ENCODE results near the gene NFATC2. TPM values are rescaled to one million over a fixed set of nuclear protein-coding genes. Genes with fewer than 3 reads are reported as not detected.
A peak's percentile ranks its signal among the peaks of the same experiment; 100 is the strongest.

NFATC2 gene
- total RNA-seq, 1 donor from 2014 or later, result 4.8 TPM

DNA sequence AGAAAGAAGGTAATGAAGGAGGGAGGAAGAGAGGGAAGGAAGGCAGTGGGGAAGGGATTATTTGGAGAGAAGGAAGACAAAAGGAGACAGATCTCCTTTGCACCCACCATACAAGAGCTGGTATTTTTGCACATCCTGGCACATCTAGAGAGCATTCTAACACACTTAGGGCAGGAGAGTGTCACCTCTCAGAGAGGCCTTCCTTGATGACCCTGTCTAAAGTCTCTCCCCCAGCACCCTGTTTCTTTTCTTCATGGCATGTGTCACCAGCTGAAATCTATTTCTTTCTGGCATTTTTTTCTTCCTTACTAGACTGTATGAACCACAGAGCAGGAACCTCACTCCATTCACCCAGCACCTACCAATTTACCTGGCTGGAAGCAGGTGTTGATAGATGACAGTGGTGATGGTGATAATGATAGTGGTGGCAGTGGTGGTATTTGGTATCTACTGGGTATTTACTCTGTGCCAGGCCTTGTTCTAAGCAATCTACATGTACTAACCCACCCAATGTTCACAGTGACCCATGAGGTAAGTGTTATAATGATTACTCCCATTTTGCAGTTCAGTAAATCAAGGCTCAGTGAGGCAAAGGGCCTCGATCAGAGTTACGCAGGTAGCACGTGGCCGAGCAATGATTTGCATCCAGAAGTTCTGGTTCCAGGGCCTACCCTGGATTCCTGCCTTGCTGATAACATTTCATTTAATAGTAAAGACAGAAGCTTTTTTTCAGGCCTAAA, 131.8 kb downstream of the NFATC2 start:
- peaks cover 3% of the 10 kb centered on the region for H3K9me3 Mint-ChIP-seq
- H3K27ac Mint-ChIP-seq, result no peak overlapping the region
- H3K4me1 Mint-ChIP-seq (ENCODE audit: unreplicated experiment), result no peaks in the 10 kb centered on the region
- H3K4me3 Mint-ChIP-seq, result no peak overlapping the region
- no peaks in the 10 kb centered on the region for H3K27me3 Mint-ChIP-seq
- peaks cover 7% of the 10 kb centered on the region for H3K36me3 Mint-ChIP-seq
- DNase-seq (ENCODE audit: extremely low spot score, unreplicated experiment), result no peak
- TF ChIP-seq, protein P1, sequence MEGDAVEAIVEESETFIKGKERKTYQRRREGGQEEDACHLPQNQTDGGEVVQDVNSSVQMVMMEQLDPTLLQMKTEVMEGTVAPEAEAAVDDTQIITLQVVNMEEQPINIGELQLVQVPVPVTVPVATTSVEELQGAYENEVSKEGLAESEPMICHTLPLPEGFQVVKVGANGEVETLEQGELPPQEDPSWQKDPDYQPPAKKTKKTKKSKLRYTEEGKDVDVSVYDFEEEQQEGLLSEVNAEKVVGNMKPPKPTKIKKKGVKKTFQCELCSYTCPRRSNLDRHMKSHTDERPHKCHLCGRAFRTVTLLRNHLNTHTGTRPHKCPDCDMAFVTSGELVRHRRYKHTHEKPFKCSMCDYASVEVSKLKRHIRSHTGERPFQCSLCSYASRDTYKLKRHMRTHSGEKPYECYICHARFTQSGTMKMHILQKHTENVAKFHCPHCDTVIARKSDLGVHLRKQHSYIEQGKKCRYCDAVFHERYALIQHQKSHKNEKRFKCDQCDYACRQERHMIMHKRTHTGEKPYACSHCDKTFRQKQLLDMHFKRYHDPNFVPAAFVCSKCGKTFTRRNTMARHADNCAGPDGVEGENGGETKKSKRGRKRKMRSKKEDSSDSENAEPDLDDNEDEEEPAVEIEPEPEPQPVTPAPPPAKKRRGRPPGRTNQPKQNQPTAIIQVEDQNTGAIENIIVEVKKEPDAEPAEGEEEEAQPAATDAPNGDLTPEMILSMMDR (conservative IDR thresholded peaks at IDR 0.05), result no peak

DNA sequence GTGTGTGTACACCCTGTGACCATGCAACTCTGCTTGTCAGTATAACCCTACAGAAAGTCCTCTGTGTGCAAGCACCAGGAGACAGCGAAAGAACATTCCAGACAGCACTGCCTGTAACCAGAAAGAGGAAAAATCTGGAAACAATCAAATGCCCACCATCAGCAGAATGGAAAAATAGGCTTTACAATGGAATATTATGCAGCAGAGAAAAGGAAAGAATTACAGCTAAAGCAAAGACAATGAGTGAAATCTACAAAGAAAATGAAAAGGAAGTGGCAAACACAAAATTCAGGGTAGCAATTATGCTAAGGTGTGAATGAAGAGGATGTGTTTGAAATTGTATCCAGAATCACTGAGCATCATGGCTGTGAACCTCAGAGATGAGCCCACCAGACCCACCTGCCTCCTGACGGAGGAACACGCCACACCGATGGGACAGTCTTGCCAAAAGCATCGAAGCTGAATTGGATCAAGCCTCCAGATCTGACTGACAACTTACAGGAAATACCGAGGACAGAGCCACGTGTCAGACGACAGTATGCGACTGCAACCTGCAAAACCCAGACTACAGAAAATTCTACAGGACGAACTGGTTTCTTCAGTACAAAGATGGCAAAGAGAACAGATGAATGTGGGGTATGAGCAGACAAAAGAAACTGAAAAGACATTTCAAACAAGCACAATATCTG, 133.2 kb downstream of the NFATC2 start:
- DNase-seq (ENCODE audit: extremely low spot score, unreplicated experiment), result no peak

DNA sequence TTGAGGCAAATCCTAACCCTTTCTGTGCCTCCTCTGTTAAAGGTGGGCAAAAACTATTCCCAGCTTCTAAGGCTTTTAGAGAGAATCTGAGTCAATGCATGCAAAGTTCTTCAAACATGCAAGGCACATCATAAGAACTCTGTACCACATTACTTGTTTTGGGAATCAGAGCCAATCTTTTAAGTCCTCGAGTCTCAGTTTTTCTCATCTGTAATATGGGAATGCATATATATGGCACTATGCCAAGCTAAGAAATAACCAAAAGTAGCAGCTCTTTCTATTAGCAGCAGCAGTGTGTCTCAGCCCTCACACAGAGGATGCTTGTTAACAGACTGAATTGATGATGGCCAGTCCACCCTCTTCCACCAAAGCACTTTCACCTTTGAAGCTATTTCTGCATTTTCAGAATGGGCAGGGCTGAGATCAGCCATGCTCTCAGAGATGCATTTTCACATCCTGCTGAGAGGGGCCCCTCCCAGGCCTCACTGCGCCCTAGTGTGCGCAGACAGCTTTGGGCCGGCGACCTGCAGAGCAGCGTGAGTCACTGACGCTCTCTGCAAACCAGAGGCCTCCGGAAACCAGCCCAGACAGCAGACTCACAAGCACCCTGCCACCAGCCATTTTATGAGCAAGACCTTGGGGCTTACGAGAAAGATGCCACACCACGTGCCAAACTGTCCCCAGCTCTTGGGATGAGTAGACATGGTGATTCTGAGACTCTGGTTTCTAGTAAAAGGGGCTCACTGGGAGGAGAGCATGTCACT, 138.0 kb downstream of the NFATC2 start:
- Mint-ChIP-seq H3K4me3 (no peak overlapping the region), H3K36me3 (peaks cover 5% of the 10 kb centered on the region), H3K9me3 (peaks cover 3% of the 10 kb centered on the region), H3K4me1 (ENCODE audit: unreplicated experiment) (no peaks in the 10 kb centered on the region), H3K27me3 (no peaks in the 10 kb centered on the region), H3K27ac (no peak overlapping the region)
- no peak for DNase-seq (ENCODE audit: extremely low spot score, unreplicated experiment)
- TF ChIP-seq, protein P1 (conservative IDR thresholded peaks at IDR 0.05), result no peak

More for the DNA sequence above, 133.2 kb downstream of the NFATC2 start:
- peaks cover 7% of the 10 kb centered on the region for H3K36me3 Mint-ChIP-seq
- H3K27ac Mint-ChIP-seq, result peak overlapping the region; percentile 91
- no peaks in the 10 kb centered on the region for H3K4me1 Mint-ChIP-seq (ENCODE audit: unreplicated experiment)
- no peaks in the 10 kb centered on the region for H3K27me3 Mint-ChIP-seq
- H3K9me3 Mint-ChIP-seq, result peaks cover 3% of the 10 kb centered on the region
- peak overlapping the region; percentile 36 for H3K4me3 Mint-ChIP-seq
- TF ChIP-seq, protein P1 (conservative IDR thresholded peaks at IDR 0.05), result no peak

DNA sequence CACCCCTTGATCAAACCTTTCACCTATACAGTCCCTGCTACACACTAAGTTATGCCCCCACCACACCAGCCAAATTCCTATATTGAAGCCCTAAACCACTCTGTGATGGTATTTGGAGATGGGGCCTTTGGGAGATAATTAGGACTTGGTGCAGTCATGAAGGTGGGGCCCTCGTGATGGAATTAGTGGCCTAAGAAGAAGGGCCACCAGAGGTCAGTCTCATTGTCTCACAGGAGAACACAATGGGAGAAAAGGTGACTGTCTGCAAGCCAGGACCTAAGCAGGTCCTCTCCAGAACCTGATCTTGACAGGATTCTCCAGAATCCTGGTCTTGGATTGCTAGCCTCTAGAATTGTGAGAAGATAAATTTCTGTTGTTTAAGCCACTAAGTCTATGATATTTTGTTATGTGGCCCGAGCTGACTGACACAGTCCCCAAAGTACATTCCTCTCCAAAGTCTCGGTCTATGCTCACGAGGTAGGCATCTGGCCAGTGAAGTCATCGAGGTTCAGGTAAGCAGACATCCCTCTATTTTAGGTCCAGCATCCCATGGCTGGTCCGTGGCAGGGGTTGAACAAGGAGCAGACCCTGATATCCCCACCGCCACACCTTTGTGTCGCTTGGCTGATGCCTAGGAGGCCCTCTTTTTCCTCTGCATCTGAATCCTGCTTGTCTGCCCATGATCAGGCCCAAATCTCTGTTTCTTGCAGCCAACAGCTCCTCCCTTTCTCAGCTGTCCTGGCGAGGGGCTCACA, 138.9 kb downstream of the NFATC2 start:
- TF ChIP-seq, protein P1 (conservative IDR thresholded peaks at IDR 0.05), result no peak
- Mint-ChIP-seq H3K4me3 (no peak overlapping the region), H3K27ac (no peak overlapping the region), H3K27me3 (no peaks in the 10 kb centered on the region), H3K9me3 (no peaks in the 10 kb centered on the region), H3K36me3 (no peaks in the 10 kb centered on the region), H3K4me1 (ENCODE audit: unreplicated experiment) (peaks cover 4% of the 10 kb centered on the region)
- DNase-seq (ENCODE audit: extremely low spot score, unreplicated experiment), result no peak

DNA sequence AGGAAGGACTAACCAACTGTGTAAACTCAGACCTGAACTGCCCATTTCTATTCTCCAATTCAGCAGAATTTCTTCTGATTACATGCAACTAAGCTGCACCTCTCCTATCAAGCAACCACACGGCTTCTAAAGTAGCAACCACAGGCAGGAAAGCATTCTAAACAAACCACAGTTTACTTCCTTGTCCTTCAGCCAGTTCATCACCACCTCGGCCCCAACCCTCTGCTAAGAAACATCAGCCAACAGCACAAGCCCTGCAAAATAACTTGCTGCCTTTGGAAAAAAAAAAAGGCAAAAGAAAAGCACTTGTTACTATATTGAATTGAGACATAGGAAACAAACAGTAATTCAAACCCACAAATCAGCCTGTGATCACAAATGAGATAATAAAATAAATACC, 140.3 kb downstream of the NFATC2 start:
- H3K36me3 Mint-ChIP-seq, result no peaks in the 10 kb centered on the region
- TF ChIP-seq, protein P1 (conservative IDR thresholded peaks at IDR 0.05), result no peak
- no peak overlapping the region for H3K27ac Mint-ChIP-seq
- no peak overlapping the region for H3K4me3 Mint-ChIP-seq
- H3K4me1 Mint-ChIP-seq (ENCODE audit: unreplicated experiment), result peaks cover 6% of the 10 kb centered on the region
- H3K27me3 Mint-ChIP-seq, result no peaks in the 10 kb centered on the region
- H3K9me3 Mint-ChIP-seq, result no peaks in the 10 kb centered on the region
- DNase-seq (ENCODE audit: extremely low spot score, unreplicated experiment), result no peak
